ENCODE measurements around the gene ZSWIM4. TPM values are rescaled to one million over a fixed set of nuclear protein-coding genes. Genes with fewer than 3 reads are reported as not detected.

Gene ZSWIM4
- total RNA-seq, 1 experiment from 2014 or later, result 9.8 TPM

- peak; percentile 34 for DNase-seq (ENCODE audit: low spot score)
- intact Hi-C loops (cut with micrococcal nuclease; ENCODE audit: unreplicated experiment), result loop anchor here (1.0 kb wide), 1 partner anchor 9 kb away; the partner anchor contains the start of gene C19orf53
Observed at GRCh38 chr19:13764821-13765394, 30.3 kb upstream of the ZSWIM4 start.

GRCh38 chr19:13765395-13766094 lies 29.7 kb upstream of the ZSWIM4 start:
- H3K27me3 ChIP-seq (replicated peaks; ENCODE audit: insufficient read depth, low read depth, low read length, poor library complexity), result no peaks in the 10 kb centered on the region
- peaks cover 45% of the 10 kb centered on the region for H3K36me3 ChIP-seq (ENCODE audit: insufficient read depth, low read length, poor library complexity, severe bottlenecking)
- CTCF ChIA-PET, result no interaction called here
- H3K27ac ChIP-seq (ENCODE audit: low read depth, low read length, poor library complexity, severe bottlenecking), result peak overlapping the region; percentile 57
- no peaks in the 10 kb centered on the region for H3K9me3 ChIP-seq (ENCODE audit: low read depth, low read length, poor library complexity, severe bottlenecking)
- no peak for TF ChIP-seq CTCF (conservative IDR thresholded peaks at IDR 0.05; ENCODE audit: low read depth, low read length)
- TF ChIP-seq EZH2 (IDR thresholded peaks at IDR 0.05; ENCODE audit: borderline replicate concordance, low read depth, low read length, poor library complexity, severe bottlenecking), result no peak
- no peak for DNase-seq (ENCODE audit: low spot score)
- H3K4me1 ChIP-seq (ENCODE audit: insufficient read depth, low read length, poor library complexity, severe bottlenecking), result peaks cover 10% of the 10 kb centered on the region
- POLR2A ChIA-PET (ENCODE audit: low non-redundant PET), result no interaction called here
- intact Hi-C loops (cut with micrococcal nuclease; ENCODE audit: unreplicated experiment), result loop anchor here (1.0 kb wide), 1 partner anchor 9 kb away; the partner anchor contains the start of gene C19orf53
- H3K4me3 ChIP-seq (ENCODE audit: low read depth, low read length, poor library complexity, severe bottlenecking), result peak overlapping the region; percentile 74
- BruUV-seq (replicated peaks), result no TSS peak

More at GRCh38 chr19:13764821-13765394, 30.3 kb upstream of the ZSWIM4 start:
- Histone ChIP-seq H3K27ac (ENCODE audit: low read depth, low read length, poor library complexity, severe bottlenecking) (peak overlapping the region; percentile 57), H3K4me1 (ENCODE audit: insufficient read depth, low read length, poor library complexity, severe bottlenecking) (peaks cover 10% of the 10 kb centered on the region), H3K36me3 (ENCODE audit: insufficient read depth, low read length, poor library complexity, severe bottlenecking) (peaks cover 46% of the 10 kb centered on the region), H3K4me3 (ENCODE audit: low read depth, low read length, poor library complexity, severe bottlenecking) (peak overlapping the region; percentile 74), H3K9me3 (ENCODE audit: low read depth, low read length, poor library complexity, severe bottlenecking) (no peaks in the 10 kb centered on the region), H3K27me3 (replicated peaks; ENCODE audit: insufficient read depth, low read depth, low read length, poor library complexity) (no peaks in the 10 kb centered on the region)
- no peak for TF ChIP-seq CTCF (conservative IDR thresholded peaks at IDR 0.05; ENCODE audit: low read depth, low read length)
- TF ChIP-seq EZH2 (IDR thresholded peaks at IDR 0.05; ENCODE audit: borderline replicate concordance, low read depth, low read length, poor library complexity, severe bottlenecking), result no peak
- CTCF ChIA-PET, result no interaction called here
- no TSS peak for BruUV-seq (replicated peaks)
- POLR2A ChIA-PET (ENCODE audit: low non-redundant PET), result no interaction called here

GRCh38 chr19:13766095-13766481 lies 29.2 kb upstream of the ZSWIM4 start:
- BruUV-seq (replicated peaks), result no TSS peak
- intact Hi-C loops (cut with micrococcal nuclease; ENCODE audit: unreplicated experiment), result no loop called here
- ChIA-PET POLR2A (ENCODE audit: low non-redundant PET) (no interaction called here), CTCF (no interaction called here)
- Histone ChIP-seq H3K9me3 (ENCODE audit: low read depth, low read length, poor library complexity, severe bottlenecking) (no peaks in the 10 kb centered on the region), H3K27me3 (replicated peaks; ENCODE audit: insufficient read depth, low read depth, low read length, poor library complexity) (no peaks in the 10 kb centered on the region), H3K27ac (ENCODE audit: low read depth, low read length, poor library complexity, severe bottlenecking) (no peak overlapping the region), H3K36me3 (ENCODE audit: insufficient read depth, low read length, poor library complexity, severe bottlenecking) (peaks cover 46% of the 10 kb centered on the region), H3K4me3 (ENCODE audit: low read depth, low read length, poor library complexity, severe bottlenecking) (no peak overlapping the region), H3K4me1 (ENCODE audit: insufficient read depth, low read length, poor library complexity, severe bottlenecking) (peaks cover 10% of the 10 kb centered on the region)
- DNase-seq (ENCODE audit: low spot score), result no peak
- no peak for TF ChIP-seq EZH2 (IDR thresholded peaks at IDR 0.05; ENCODE audit: borderline replicate concordance, low read depth, low read length, poor library complexity, severe bottlenecking)
- no peak for TF ChIP-seq CTCF (conservative IDR thresholded peaks at IDR 0.05; ENCODE audit: low read depth, low read length)
